HepG2 (cell line): ENCODE data around the gene FAM187B. TPM values are rescaled to one million over a fixed set of nuclear protein-coding genes. Genes with fewer than 3 reads are reported as not detected.
A peak's percentile ranks its signal among the peaks of the same experiment; 100 is the strongest.

Source experiments
- ATF7-NPFF ChIP-seq: sonication (generic); formaldehyde crosslinking; IDR thresholded peaks from 2 replicates; pipeline ENCODE4 v1.8.1; 2023; ENCODE audit warnings: mild to moderate bottlenecking, low read depth, missing genetic modification reagents, moderate library complexity
- EHMT2 ChIP-seq: fragments of 200-600 bp; sonication (generic); IDR thresholded peaks from 2 replicates; pipeline ENCODE4 v1.7.0; 2017; ENCODE audit warnings: antibody characterized with exemption, low read depth, low read length, borderline replicate concordance
- GFI1 ChIP-seq: sonication (generic); formaldehyde crosslinking; IDR thresholded peaks from 2 replicates; pipeline ENCODE4 v1.5.0; 2020; ENCODE audit warnings: missing genetic modification reagents, mild to moderate bottlenecking, borderline replicate concordance
- HDAC2 ChIP-seq: sonication (generic); formaldehyde crosslinking; IDR thresholded peaks from 2 replicates; pipeline ENCODE4 v1.4.0; 2020; ENCODE audit warnings: missing genetic modification reagents
- HOXA9 ChIP-seq: sonication (generic); formaldehyde crosslinking; IDR thresholded peaks from 2 replicates; pipeline ENCODE4 v1.8.1; 2022; ENCODE audit warnings: missing genetic modification reagents, mild to moderate bottlenecking, moderate library complexity, borderline replicate concordance
- KLF16 ChIP-seq, 2 experiments: sonication (generic) in 1 of 2; formaldehyde crosslinking in 1 of 2; IDR thresholded peaks; 2 replicates each; pipeline versions ENCODE4 v1.6.1 to v1.8.0; 2016 to 2023; ENCODE audit warnings: missing genetic modification reagents in 2 of 2, missing compliant biosample characterization in 1 of 2
- NKX3-1 ChIP-seq: sonication (generic); formaldehyde crosslinking; IDR thresholded peaks from 2 replicates; pipeline ENCODE4 v1.5.0; 2020; ENCODE audit warnings: missing genetic modification reagents
- RAD51 ChIP-seq: fragments of 450-650 bp; IDR thresholded peaks from 2 replicates; pipeline ENCODE4 v1.6.1; 2016; ENCODE audit warnings: borderline replicate concordance
- SMYD3 ChIP-seq: sonication (generic); formaldehyde crosslinking; IDR thresholded peaks from 2 replicates; pipeline ENCODE4 v1.8.1; 2023; ENCODE audit warnings: mild to moderate bottlenecking, missing genetic modification reagents
- TBP ChIP-seq: sonication (generic); formaldehyde crosslinking; IDR thresholded peaks from 2 replicates; pipeline ENCODE4 v1.5.0; 2020; ENCODE audit warnings: missing genetic modification reagents
- XRCC5 ChIP-seq: fragments of 200-400 bp; formaldehyde crosslinking; optimal IDR thresholded peaks from 2 replicates; pipeline ENCODE3; 2017; ENCODE audit warnings: mild to moderate bottlenecking, low read length
- ZNF225 ChIP-seq: sonication (generic); formaldehyde crosslinking; IDR thresholded peaks from 2 replicates; pipeline ENCODE4 v1.4.0; 2020; ENCODE audit warnings: mild to moderate bottlenecking, missing genetic modification reagents
- ZNF552 ChIP-seq: sonication (generic); formaldehyde crosslinking; IDR thresholded peaks from 2 replicates; pipeline ENCODE4 v1.9.0; 2022; ENCODE audit warnings: missing genetic modification reagents, mild to moderate bottlenecking, borderline replicate concordance
- ZNF567 ChIP-seq: sonication (generic); formaldehyde crosslinking; IDR thresholded peaks from 2 replicates; pipeline ENCODE4 v1.8.1; 2023; ENCODE audit warnings: mild to moderate bottlenecking, missing genetic modification reagents, borderline replicate concordance
- ZNF570 ChIP-seq: sonication (generic); formaldehyde crosslinking; IDR thresholded peaks from 2 replicates; pipeline ENCODE4 v1.4.0; 2020; ENCODE audit warnings: mild to moderate bottlenecking, missing genetic modification reagents, borderline replicate concordance
- ZNF7 ChIP-seq: IDR thresholded peaks from 2 replicates; pipeline ENCODE4 v1.6.1; 2016; ENCODE audit warnings: missing biosample characterization, missing genetic modification reagents
- ZNF720 ChIP-seq: sonication (generic); formaldehyde crosslinking; IDR thresholded peaks from 2 replicates; pipeline ENCODE4 v1.4.0; 2020; ENCODE audit warnings: missing genetic modification reagents
- ZNF777 ChIP-seq: sonication (generic); formaldehyde crosslinking; IDR thresholded peaks from 2 replicates; pipeline ENCODE4 v1.4.0; 2020; ENCODE audit warnings: missing genetic modification reagents
- ZNF879 ChIP-seq: sonication (generic); formaldehyde crosslinking; IDR thresholded peaks from 2 replicates; pipeline ENCODE4 v1.8.1; 2023; ENCODE audit warnings: missing genetic modification reagents
- ZSCAN25 ChIP-seq: sonication (generic); formaldehyde crosslinking; IDR thresholded peaks from 2 replicates; pipeline ENCODE4 v1.8.0; 2022; ENCODE audit warnings: mild to moderate bottlenecking, missing genetic modification reagents
- polyA plus RNA-seq, 8 experiments: library from polyadenylated mRNA; depleted of rRNA in 3 of 8; stranded (reverse) in 7 of 8; unstranded in 1 of 8; fragments of >200 nt; fragmentation: Illumina TruSeq in 4 of 8; extraction: Trizol in 4 of 8; gene quantifications; 2 replicates each; pipeline versions ENCODE4 v1.2.1 to v1.2.3, GENCODE V29; 2011 to 2016; ENCODE audit warnings: low read depth in 4 of 8, missing spikeins in 1 of 8, mixed read lengths in 1 of 8; ENCODE audit not compliant: insufficient read depth in 1 of 8
- total RNA-seq, 5 experiments: library from RNA; depleted of rRNA; stranded (reverse); fragments of >200 nt; fragmentation: Illumina TruSeq; extraction: Trizol; gene quantifications; 2 replicates each; pipeline ENCODE4 v1.2.3, GENCODE V29; 2016; ENCODE audit warnings: low read depth in 1 of 5
- TF ChIP-seq, protein P1 (sequence below): IDR thresholded peaks from 2 replicates; pipeline ENCODE4 v1.4.0; 2020; ENCODE audit warnings: mild to moderate bottlenecking, missing genetic modification reagents
- TF ChIP-seq, protein P2 (sequence below): sonication (generic); formaldehyde crosslinking; IDR thresholded peaks from 2 replicates; pipeline ENCODE4 v1.5.1; 2020; ENCODE audit warnings: mild to moderate bottlenecking, missing genetic modification reagents, moderate library complexity
- TF ChIP-seq, protein P3 (sequence below): sonication (generic); formaldehyde crosslinking; IDR thresholded peaks from 2 replicates; pipeline ENCODE4 v1.4.0; 2020; ENCODE audit warnings: mild to moderate bottlenecking, missing genetic modification reagents

Gene FAM187B
- total and polyA plus RNA-seq, 2 of the 13 experiments (the other 11 are each of a cell fraction or from before 2014, with no cell fraction given), result not detected

DNA sequence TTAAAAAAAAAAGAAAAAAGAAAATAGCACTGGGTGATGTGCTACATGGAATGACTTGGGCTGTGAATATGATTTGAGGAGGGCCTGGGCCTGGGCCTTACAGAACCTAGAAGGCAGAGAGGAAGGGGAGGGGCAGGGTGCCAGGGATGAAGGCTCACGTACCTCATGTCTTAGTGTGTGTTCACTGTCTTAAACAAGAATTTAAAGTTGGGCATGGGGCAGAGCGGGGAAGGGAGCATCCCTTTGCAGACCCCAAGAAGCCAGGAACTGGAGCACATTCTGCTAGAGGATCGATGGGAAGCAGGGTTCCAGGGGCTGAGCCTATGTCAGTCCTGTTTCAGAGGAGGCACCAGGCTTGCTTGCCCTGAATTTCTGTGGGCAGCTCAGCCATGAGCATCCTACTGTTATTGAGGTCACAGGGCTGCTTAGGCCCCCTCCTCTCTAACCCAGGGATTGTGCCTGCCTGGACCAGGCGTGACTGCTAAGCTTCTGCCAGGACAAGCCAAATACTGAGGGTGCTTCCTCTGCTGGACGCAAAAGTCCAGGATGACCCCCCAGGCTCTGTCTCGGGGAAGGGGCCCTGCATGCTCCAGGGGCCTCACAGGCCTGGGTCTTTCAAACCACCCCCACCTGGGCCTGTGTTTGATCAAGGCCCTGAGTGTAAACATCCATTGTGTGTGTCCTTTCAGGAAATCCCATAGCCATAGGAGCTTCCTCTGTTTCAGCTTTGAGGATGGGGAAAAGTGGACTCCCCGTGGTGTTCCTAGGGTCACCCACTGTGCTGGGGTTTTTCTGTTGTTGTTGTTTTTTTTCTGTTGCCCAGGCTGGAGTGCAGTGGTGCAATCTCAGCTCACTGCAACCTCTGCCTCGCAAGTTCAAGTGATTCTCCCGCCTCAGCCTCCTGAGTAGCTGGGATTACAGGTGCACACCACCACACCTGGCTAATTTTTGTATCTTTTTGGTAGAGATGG is 25.1 kb upstream of the FAM187B start (continued):
- TF ChIP-seq, protein P1, sequence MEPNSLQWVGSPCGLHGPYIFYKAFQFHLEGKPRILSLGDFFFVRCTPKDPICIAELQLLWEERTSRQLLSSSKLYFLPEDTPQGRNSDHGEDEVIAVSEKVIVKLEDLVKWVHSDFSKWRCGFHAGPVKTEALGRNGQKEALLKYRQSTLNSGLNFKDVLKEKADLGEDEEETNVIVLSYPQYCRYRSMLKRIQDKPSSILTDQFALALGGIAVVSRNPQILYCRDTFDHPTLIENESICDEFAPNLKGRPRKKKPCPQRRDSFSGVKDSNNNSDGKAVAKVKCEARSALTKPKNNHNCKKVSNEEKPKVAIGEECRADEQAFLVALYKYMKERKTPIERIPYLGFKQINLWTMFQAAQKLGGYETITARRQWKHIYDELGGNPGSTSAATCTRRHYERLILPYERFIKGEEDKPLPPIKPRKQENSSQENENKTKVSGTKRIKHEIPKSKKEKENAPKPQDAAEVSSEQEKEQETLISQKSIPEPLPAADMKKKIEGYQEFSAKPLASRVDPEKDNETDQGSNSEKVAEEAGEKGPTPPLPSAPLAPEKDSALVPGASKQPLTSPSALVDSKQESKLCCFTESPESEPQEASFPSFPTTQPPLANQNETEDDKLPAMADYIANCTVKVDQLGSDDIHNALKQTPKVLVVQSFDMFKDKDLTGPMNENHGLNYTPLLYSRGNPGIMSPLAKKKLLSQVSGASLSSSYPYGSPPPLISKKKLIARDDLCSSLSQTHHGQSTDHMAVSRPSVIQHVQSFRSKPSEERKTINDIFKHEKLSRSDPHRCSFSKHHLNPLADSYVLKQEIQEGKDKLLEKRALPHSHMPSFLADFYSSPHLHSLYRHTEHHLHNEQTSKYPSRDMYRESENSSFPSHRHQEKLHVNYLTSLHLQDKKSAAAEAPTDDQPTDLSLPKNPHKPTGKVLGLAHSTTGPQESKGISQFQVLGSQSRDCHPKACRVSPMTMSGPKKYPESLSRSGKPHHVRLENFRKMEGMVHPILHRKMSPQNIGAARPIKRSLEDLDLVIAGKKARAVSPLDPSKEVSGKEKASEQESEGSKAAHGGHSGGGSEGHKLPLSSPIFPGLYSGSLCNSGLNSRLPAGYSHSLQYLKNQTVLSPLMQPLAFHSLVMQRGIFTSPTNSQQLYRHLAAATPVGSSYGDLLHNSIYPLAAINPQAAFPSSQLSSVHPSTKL (CRISPR knock-in tag), result peak; percentile 77
- TF ChIP-seq HOXA9 (CRISPR knock-in tag) (no peak), ZNF777 (no peak), HDAC2 (CRISPR knock-in tag) (peak; percentile 75), XRCC5 (no peak), ATF7-NPFF (no peak), ZNF570 (CRISPR knock-in tag) (no peak), EHMT2 (no peak), ZNF7 (CRISPR knock-in tag) (no peak), ZNF720 (CRISPR knock-in tag) (no peak), TBP (CRISPR knock-in tag) (no peak), ZNF552 (CRISPR knock-in tag) (no peak), KLF16 (CRISPR knock-in tag; IDR thresholded peaks at IDR 0.05) (peak in 1 of 2 experiments; percentile 42; a peak in 1 of 4 replicates), RAD51 (no peak), ZSCAN25 (CRISPR knock-in tag) (peak; percentile 37; the same call in 1 of the 2 replicates), ZNF567 (CRISPR knock-in tag) (no peak), ZNF879 (CRISPR knock-in tag) (no peak), SMYD3 (CRISPR knock-in tag) (no peak), GFI1 (peak; percentile 74; the same call in 1 of the 2 replicates), ZNF225 (CRISPR knock-in tag) (no peak), NKX3-1 (no peak)
- TF ChIP-seq, protein P2, sequence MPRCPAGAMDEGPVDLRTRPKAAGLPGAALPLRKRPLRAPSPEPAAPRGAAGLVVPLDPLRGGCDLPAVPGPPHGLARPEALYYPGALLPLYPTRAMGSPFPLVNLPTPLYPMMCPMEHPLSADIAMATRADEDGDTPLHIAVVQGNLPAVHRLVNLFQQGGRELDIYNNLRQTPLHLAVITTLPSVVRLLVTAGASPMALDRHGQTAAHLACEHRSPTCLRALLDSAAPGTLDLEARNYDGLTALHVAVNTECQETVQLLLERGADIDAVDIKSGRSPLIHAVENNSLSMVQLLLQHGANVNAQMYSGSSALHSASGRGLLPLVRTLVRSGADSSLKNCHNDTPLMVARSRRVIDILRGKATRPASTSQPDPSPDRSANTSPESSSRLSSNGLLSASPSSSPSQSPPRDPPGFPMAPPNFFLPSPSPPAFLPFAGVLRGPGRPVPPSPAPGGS, result no peak
- TF ChIP-seq, protein P3, sequence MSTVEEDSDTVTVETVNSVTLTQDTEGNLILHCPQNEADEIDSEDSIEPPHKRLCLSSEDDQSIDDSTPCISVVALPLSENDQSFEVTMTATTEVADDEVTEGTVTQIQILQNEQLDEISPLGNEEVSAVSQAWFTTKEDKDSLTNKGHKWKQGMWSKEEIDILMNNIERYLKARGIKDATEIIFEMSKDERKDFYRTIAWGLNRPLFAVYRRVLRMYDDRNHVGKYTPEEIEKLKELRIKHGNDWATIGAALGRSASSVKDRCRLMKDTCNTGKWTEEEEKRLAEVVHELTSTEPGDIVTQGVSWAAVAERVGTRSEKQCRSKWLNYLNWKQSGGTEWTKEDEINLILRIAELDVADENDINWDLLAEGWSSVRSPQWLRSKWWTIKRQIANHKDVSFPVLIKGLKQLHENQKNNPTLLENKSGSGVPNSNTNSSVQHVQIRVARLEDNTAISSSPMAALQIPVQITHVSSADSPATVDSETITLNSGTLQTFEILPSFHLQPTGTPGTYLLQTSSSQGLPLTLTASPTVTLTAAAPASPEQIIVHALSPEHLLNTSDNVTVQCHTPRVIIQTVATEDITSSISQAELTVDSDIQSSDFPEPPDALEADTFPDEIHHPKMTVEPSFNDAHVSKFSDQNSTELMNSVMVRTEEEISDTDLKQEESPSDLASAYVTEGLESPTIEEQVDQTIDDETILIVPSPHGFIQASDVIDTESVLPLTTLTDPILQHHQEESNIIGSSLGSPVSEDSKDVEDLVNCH, result no peak
